Measurements from ENCODE around the gene AKAP7.

The AKAP7 gene

GRCh38 chr6:131183427-131184095, 48.3 kb downstream of the AKAP7 start:
- Histone ChIP-seq H2AFZ (ENCODE audit: low read depth, low read length) (0 out of 2 replicates have a peak overlapping the region, but pooled peaks have one; percentile 34), H3K36me3 (ENCODE audit: insufficient read depth, low read length) (peaks cover 8% of the 10 kb centered on the region; the same call in 1 of the 2 replicates), H3K79me2 (ENCODE audit: insufficient read depth, low read length) (no peaks in the 10 kb centered on the region), H3K4me1 (ENCODE audit: insufficient read depth, low read length) (peaks cover 12% of the 10 kb centered on the region), H3K4me3 (ENCODE audit: low read depth in 1 of 2, low read length in 2 of 2) (no peak overlapping the region), H3K9me3 (ENCODE audit: insufficient read depth, low read length, severe bottlenecking) (peaks cover 2% of the 10 kb centered on the region), H4K20me1 (ENCODE audit: insufficient read depth, low read length) (no peaks in the 10 kb centered on the region), H3K27me3 (ENCODE audit: insufficient read depth, low read length, poor library complexity) (no peaks in the 10 kb centered on the region), H3K4me2 (ENCODE audit: insufficient read depth, low read length) (no peak overlapping the region), H3K27ac (ENCODE audit: low read length) (peak overlapping the region; percentile 57), H3K9ac (ENCODE audit: low read depth, low read length) (no peak overlapping the region; the same call in 1 of the 2 replicates)
- DNase-seq = no peak
- TF ChIP-seq EZH2 (IDR thresholded peaks at IDR 0.05; ENCODE audit: borderline replicate concordance, low read depth, low read length, severe bottlenecking) (no peak), CTCF (IDR thresholded peaks at IDR 0.05; ENCODE audit: borderline replicate concordance, extremely low read depth, low read length, poor library complexity, severe bottlenecking) (no peak)
- ATAC-seq (ENCODE audit: insufficient read depth, low read depth) = 0 out of 3 replicates have a peak, but pooled peaks have one; percentile 20

- no peak for DNase-seq
- Histone ChIP-seq H3K27ac (ENCODE audit: low read length) (no peak overlapping the region), H3K9ac (ENCODE audit: low read depth, low read length) (no peak overlapping the region), H2AFZ (ENCODE audit: low read depth, low read length) (no peak overlapping the region), H3K79me2 (ENCODE audit: insufficient read depth, low read length) (no peaks in the 10 kb centered on the region), H3K27me3 (ENCODE audit: insufficient read depth, low read length, poor library complexity) (no peaks in the 10 kb centered on the region), H4K20me1 (ENCODE audit: insufficient read depth, low read length) (no peaks in the 10 kb centered on the region), H3K4me1 (ENCODE audit: insufficient read depth, low read length) (peaks cover 2% of the 10 kb centered on the region; the same call in 1 of the 2 replicates), H3K4me2 (ENCODE audit: insufficient read depth, low read length) (no peak overlapping the region), H3K36me3 (ENCODE audit: insufficient read depth, low read length) (peaks cover 3% of the 10 kb centered on the region; the same call in 1 of the 2 replicates), H3K9me3 (ENCODE audit: insufficient read depth, low read length, severe bottlenecking) (peaks cover 12% of the 10 kb centered on the region), H3K4me3 (ENCODE audit: low read depth in 1 of 2, low read length in 2 of 2) (no peak overlapping the region)
- no peak for ATAC-seq (ENCODE audit: insufficient read depth, low read depth)
- TF ChIP-seq EZH2 (IDR thresholded peaks at IDR 0.05; ENCODE audit: borderline replicate concordance, low read depth, low read length, severe bottlenecking) = no peak
- no peak for TF ChIP-seq CTCF (IDR thresholded peaks at IDR 0.05; ENCODE audit: borderline replicate concordance, extremely low read depth, low read length, poor library complexity, severe bottlenecking)
These were observed 56.3 kb downstream of the AKAP7 start for GRCh38 chr6:131191590-131191989.

GRCh38 chr6:131197716-131198115, 62.4 kb downstream of the AKAP7 start:
- no peaks in the 10 kb centered on the region for H4K20me1 ChIP-seq (ENCODE audit: insufficient read depth, low read length)
- DNase-seq = peak; percentile 85
- H3K79me2 ChIP-seq (ENCODE audit: insufficient read depth, low read length) = no peaks in the 10 kb centered on the region
- peak; percentile 55 for ATAC-seq (ENCODE audit: insufficient read depth, low read depth)
- TF ChIP-seq EZH2 (IDR thresholded peaks at IDR 0.05; ENCODE audit: borderline replicate concordance, low read depth, low read length, severe bottlenecking) (no peak), CTCF (IDR thresholded peaks at IDR 0.05; ENCODE audit: borderline replicate concordance, extremely low read depth, low read length, poor library complexity, severe bottlenecking) (no peak)
- no peaks in the 10 kb centered on the region for H3K36me3 ChIP-seq (ENCODE audit: insufficient read depth, low read length)
- H3K4me1 ChIP-seq (ENCODE audit: insufficient read depth, low read length) = peaks cover 50% of the 10 kb centered on the region
- H2AFZ ChIP-seq (ENCODE audit: low read depth, low read length) = peak overlapping the region; percentile 70; the same call in 1 of the 2 replicates
- peak overlapping the region; percentile 95 for H3K27ac ChIP-seq (ENCODE audit: low read length)
- H3K4me3 ChIP-seq (ENCODE audit: low read depth in 1 of 2, low read length in 2 of 2) = peak overlapping the region in 1 of 2 experiments; percentile 27; a peak in 2 of 4 replicates
- H3K9me3 ChIP-seq (ENCODE audit: insufficient read depth, low read length, severe bottlenecking) = peaks cover 4% of the 10 kb centered on the region
- H3K27me3 ChIP-seq (ENCODE audit: insufficient read depth, low read length, poor library complexity) = no peaks in the 10 kb centered on the region
- peak overlapping the region; percentile 55 for H3K9ac ChIP-seq (ENCODE audit: low read depth, low read length)
- H3K4me2 ChIP-seq (ENCODE audit: insufficient read depth, low read length) = peak overlapping the region; percentile 52
